ENCODE results near the gene CROCC2. TPM values are rescaled to one million over a fixed set of nuclear protein-coding genes. Genes with fewer than 3 reads are reported as not detected.

CROCC2 gene
- total RNA-seq, 4 donors from 2014 or later: not detected

GRCh38 chr2:240888890-240889573, 17.1 kb upstream of the CROCC2 start:
- no peak for DNase-seq
- in situ Hi-C loops (cut with MboI; ENCODE audit: low pct_ligation_motif_present in 1 of 4, low pct_unique_long_range_greater_than_20kb in 1 of 4, low sequenced_read_pairs in 3 of 4): no loop called here

GRCh38 chr2:240889601-240890560, 16.3 kb upstream of the CROCC2 start:
- H3K36me3 ChIP-seq: no peaks in the 10 kb centered on the region
- intact Hi-C loops (cut with DNase I; ENCODE audit: low total_unique reads) (no loop called here), in situ Hi-C loops (cut with MboI; ENCODE audit: low pct_ligation_motif_present in 1 of 4, low pct_unique_long_range_greater_than_20kb in 1 of 4, low sequenced_read_pairs in 3 of 4) (no loop called here)
- no peaks in the 10 kb centered on the region for H3K9me3 ChIP-seq
- peak; percentile 65 for DNase-seq
- no peak overlapping the region for H3K4me3 ChIP-seq
- H3K27ac ChIP-seq: no peak overlapping the region
- WGBS, 2 donors (ENCODE audit: low coverage in 1 of 2): 68% methylated on average over 37 of the region's 38 CpGs; no CpG with 5 or more reads in 1 of the 2 donors
- peaks cover 0 to 12% (median 3%) of the 10 kb centered on the region in 4 donors for H3K4me1 ChIP-seq
- no peaks in the 10 kb centered on the region for H3K27me3 ChIP-seq
- no peak for TF ChIP-seq CTCF (IDR thresholded peaks at IDR 0.05)
- TF ChIP-seq POLR2AphosphoS5 (IDR thresholded peaks at IDR 0.05): no peak
- TF ChIP-seq EP300 (IDR thresholded peaks at IDR 0.05; ENCODE audit: low read depth): no peak
- no peak for TF ChIP-seq POLR2A (IDR thresholded peaks at IDR 0.05)

More at GRCh38 chr2:240888890-240889573, 17.1 kb upstream of the CROCC2 start:
- no peaks in the 10 kb centered on the region for H3K27me3 ChIP-seq
- H3K36me3 ChIP-seq: no peaks in the 10 kb centered on the region
- 76% methylated on average over 11 of the region's 11 CpGs; no CpG with 5 or more reads in 1 of the 2 donors for WGBS, 2 donors (ENCODE audit: low coverage in 1 of 2)
- TF ChIP-seq POLR2AphosphoS5 (IDR thresholded peaks at IDR 0.05) (no peak), CTCF (IDR thresholded peaks at IDR 0.05) (no peak), EP300 (IDR thresholded peaks at IDR 0.05; ENCODE audit: low read depth) (no peak), POLR2A (IDR thresholded peaks at IDR 0.05) (no peak)
- intact Hi-C loops (cut with DNase I; ENCODE audit: low total_unique reads): no loop called here
- no peak overlapping the region for H3K4me3 ChIP-seq
- no peak overlapping the region for H3K27ac ChIP-seq
- H3K9me3 ChIP-seq: no peaks in the 10 kb centered on the region
- peaks cover 0 to 12% (median 3%) of the 10 kb centered on the region in 4 donors for H3K4me1 ChIP-seq

- intact Hi-C loops (cut with DNase I; ENCODE audit: low total_unique reads) (no loop called here), in situ Hi-C loops (cut with MboI; ENCODE audit: low pct_ligation_motif_present in 1 of 4, low pct_unique_long_range_greater_than_20kb in 1 of 4, low sequenced_read_pairs in 3 of 4) (no loop called here)
- Histone ChIP-seq H3K4me3 (no peak overlapping the region), H3K36me3 (no peaks in the 10 kb centered on the region), H3K9me3 (no peaks in the 10 kb centered on the region), H3K4me1 (peaks cover 0 to 12% (median 3%) of the 10 kb centered on the region in 4 donors), H3K27ac (no peak overlapping the region), H3K27me3 (no peaks in the 10 kb centered on the region)
- no peak for TF ChIP-seq EP300 (IDR thresholded peaks at IDR 0.05; ENCODE audit: low read depth)
- no peak for TF ChIP-seq POLR2A (IDR thresholded peaks at IDR 0.05)
- TF ChIP-seq POLR2AphosphoS5 (IDR thresholded peaks at IDR 0.05): no peak
- TF ChIP-seq CTCF (IDR thresholded peaks at IDR 0.05): no peak
- no peak for DNase-seq
- WGBS, 2 donors (ENCODE audit: low coverage in 1 of 2): 81% methylated on average over 13 of the region's 14 CpGs; no CpG with 5 or more reads in 1 of the 2 donors
Measured at GRCh38 chr2:240890691-240891090, 15.4 kb upstream of the CROCC2 start.
